ENCODE results near the gene B4GAT1. TPM values are rescaled to one million over a fixed set of nuclear protein-coding genes. Genes with fewer than 3 reads are reported as not detected.
A peak's percentile ranks its signal among the peaks of the same experiment; 100 is the strongest.

The B4GAT1 gene
- total and polyA plus RNA-seq, 2 experiments from 2014 or later: 40.8 to 41.5 TPM

DNA sequence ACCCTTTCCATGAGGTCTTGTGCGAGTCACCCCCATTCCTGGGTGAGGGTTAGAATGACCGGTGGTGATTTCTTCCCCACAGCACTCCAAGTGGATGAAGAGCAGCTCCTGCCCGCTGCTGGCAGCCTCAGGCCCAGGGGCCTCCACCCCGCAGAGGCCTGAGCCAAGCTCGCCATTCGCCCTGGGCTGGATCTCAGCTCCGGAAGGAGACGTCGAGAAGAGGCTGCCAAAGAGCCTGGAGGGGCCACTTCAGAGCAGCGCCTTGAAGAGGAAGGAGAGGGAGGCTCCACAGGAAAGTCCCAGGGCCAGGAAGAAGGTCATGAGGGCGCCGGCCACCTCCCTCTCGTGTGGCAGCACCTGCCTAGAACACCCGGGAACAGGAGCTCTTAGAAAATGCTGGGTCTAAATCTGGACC is 15.8 kb upstream of the B4GAT1 start:
- TF ChIP-seq EZH2 (IDR thresholded peaks at IDR 0.05; ENCODE audit: borderline replicate concordance) (no peak), EZH2phosphoT487 (IDR thresholded peaks at IDR 0.05; ENCODE audit: low read depth, severe bottlenecking, unreplicated experiment) (no peak)
- TF ChIP-seq, protein P1, sequence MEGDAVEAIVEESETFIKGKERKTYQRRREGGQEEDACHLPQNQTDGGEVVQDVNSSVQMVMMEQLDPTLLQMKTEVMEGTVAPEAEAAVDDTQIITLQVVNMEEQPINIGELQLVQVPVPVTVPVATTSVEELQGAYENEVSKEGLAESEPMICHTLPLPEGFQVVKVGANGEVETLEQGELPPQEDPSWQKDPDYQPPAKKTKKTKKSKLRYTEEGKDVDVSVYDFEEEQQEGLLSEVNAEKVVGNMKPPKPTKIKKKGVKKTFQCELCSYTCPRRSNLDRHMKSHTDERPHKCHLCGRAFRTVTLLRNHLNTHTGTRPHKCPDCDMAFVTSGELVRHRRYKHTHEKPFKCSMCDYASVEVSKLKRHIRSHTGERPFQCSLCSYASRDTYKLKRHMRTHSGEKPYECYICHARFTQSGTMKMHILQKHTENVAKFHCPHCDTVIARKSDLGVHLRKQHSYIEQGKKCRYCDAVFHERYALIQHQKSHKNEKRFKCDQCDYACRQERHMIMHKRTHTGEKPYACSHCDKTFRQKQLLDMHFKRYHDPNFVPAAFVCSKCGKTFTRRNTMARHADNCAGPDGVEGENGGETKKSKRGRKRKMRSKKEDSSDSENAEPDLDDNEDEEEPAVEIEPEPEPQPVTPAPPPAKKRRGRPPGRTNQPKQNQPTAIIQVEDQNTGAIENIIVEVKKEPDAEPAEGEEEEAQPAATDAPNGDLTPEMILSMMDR (IDR thresholded peaks at IDR 0.05; ENCODE audit: poor library complexity): no peak
- Histone ChIP-seq H3K36me3 (replicated peaks; ENCODE audit: insufficient read depth, low read depth) (no peaks in the 10 kb centered on the region), H3K4me1 (ENCODE audit: insufficient read depth) (no peaks in the 10 kb centered on the region), H2AFZ (no peak overlapping the region), H3K9me3 (ENCODE audit: low read depth) (no peaks in the 10 kb centered on the region), H3K79me2 (peaks cover 3% of the 10 kb centered on the region), H4K20me1 (ENCODE audit: insufficient read depth, poor library complexity, severe bottlenecking) (no peaks in the 10 kb centered on the region), H3K9me2 (replicated peaks; ENCODE audit: insufficient read depth) (no peaks in the 10 kb centered on the region), H3K4me2 (no peak overlapping the region), H3K27me3 (no peaks in the 10 kb centered on the region), H3K4me3 (no peak overlapping the region), H3K27ac (no peak overlapping the region)
- DNase-seq (ENCODE audit: low spot score): peak; percentile 6
- 96% methylated on average over 14 of the region's 14 CpGs for WGBS (ENCODE audit: low lambda C conversion rate, missing lambda C conversion rate)

GRCh38 chr11:66362481-66363147 is 15.2 kb upstream of the B4GAT1 start:
- TF ChIP-seq EZH2 (IDR thresholded peaks at IDR 0.05; ENCODE audit: borderline replicate concordance) (no peak), EZH2phosphoT487 (IDR thresholded peaks at IDR 0.05; ENCODE audit: low read depth, severe bottlenecking, unreplicated experiment) (no peak)
- TF ChIP-seq, protein P1 (IDR thresholded peaks at IDR 0.05; ENCODE audit: poor library complexity): no peak
- H3K4me1 ChIP-seq (ENCODE audit: insufficient read depth): no peaks in the 10 kb centered on the region
- no peak overlapping the region for H3K4me2 ChIP-seq
- H4K20me1 ChIP-seq (ENCODE audit: insufficient read depth, poor library complexity, severe bottlenecking): no peaks in the 10 kb centered on the region
- no peak overlapping the region for H3K27ac ChIP-seq
- H2AFZ ChIP-seq: no peak overlapping the region
- no peaks in the 10 kb centered on the region for H3K9me2 ChIP-seq (replicated peaks; ENCODE audit: insufficient read depth)
- H3K27me3 ChIP-seq: no peaks in the 10 kb centered on the region
- H3K36me3 ChIP-seq (replicated peaks; ENCODE audit: insufficient read depth, low read depth): no peaks in the 10 kb centered on the region
- 93% methylated on average over 9 of the region's 9 CpGs for WGBS (ENCODE audit: low lambda C conversion rate, missing lambda C conversion rate)
- no peaks in the 10 kb centered on the region for H3K9me3 ChIP-seq (ENCODE audit: low read depth)
- peak; percentile 4 for DNase-seq (ENCODE audit: low spot score)
- H3K4me3 ChIP-seq: no peak overlapping the region
- H3K79me2 ChIP-seq: peaks cover 5% of the 10 kb centered on the region

GRCh38 chr11:66361502-66361941 is 14.1 kb upstream of the B4GAT1 start:
- Histone ChIP-seq H3K36me3 (replicated peaks; ENCODE audit: insufficient read depth, low read depth) (no peaks in the 10 kb centered on the region), H4K20me1 (ENCODE audit: insufficient read depth, poor library complexity, severe bottlenecking) (no peaks in the 10 kb centered on the region), H3K79me2 (peaks cover 14% of the 10 kb centered on the region), H3K9me3 (ENCODE audit: low read depth) (no peaks in the 10 kb centered on the region), H3K27ac (no peak overlapping the region), H3K27me3 (no peaks in the 10 kb centered on the region), H3K4me2 (no peak overlapping the region), H3K4me1 (ENCODE audit: insufficient read depth) (no peaks in the 10 kb centered on the region), H3K9me2 (replicated peaks; ENCODE audit: insufficient read depth) (no peaks in the 10 kb centered on the region), H3K4me3 (no peak overlapping the region), H2AFZ (no peak overlapping the region)
- TF ChIP-seq EZH2phosphoT487 (IDR thresholded peaks at IDR 0.05; ENCODE audit: low read depth, severe bottlenecking, unreplicated experiment) (no peak), EZH2 (IDR thresholded peaks at IDR 0.05; ENCODE audit: borderline replicate concordance) (no peak)
- TF ChIP-seq, protein P1 (IDR thresholded peaks at IDR 0.05; ENCODE audit: poor library complexity): no peak
- DNase-seq (ENCODE audit: low spot score): peak; percentile 5
- WGBS (ENCODE audit: low lambda C conversion rate, missing lambda C conversion rate): 76% methylated on average over 6 of the region's 6 CpGs
